Activated naive CD4-positive, alpha-beta T cell treated with anti-CD3 and anti-CD28 coated beads, Interleukin-2, amount 10 ng/mL, durations not matched to agents 7 days and 5 days (primary cell): ENCODE data around the gene RNU6-9.

ENCODE experiments used
- CTCF ChIA-PET: fragments of 350-600 bp; sonication (Branson Sonifier 250); formaldehyde crosslinking; loops from one replicate; lab custom pipeline; 2021; ENCODE audit warnings: antibody characterized with exemption; lab: Charles Lee
- DNase-seq: peaks from one replicate; pipeline ENCODE4 v3.0.0-alpha.2; 2020
- H3K27ac Mint-ChIP-seq: one replicate; pipeline ENCODE4 v1.8.0; 2021; ENCODE audit warnings: mild to moderate bottlenecking, moderate library complexity, mixed read lengths
- H3K27me3 Mint-ChIP-seq: one replicate; pipeline ENCODE4 v1.8.0; 2021; ENCODE audit warnings: mild to moderate bottlenecking, mixed read lengths
- H3K36me3 Mint-ChIP-seq: one replicate; pipeline ENCODE4 v1.8.0; 2021; ENCODE audit warnings: mixed read lengths
- H3K4me1 Mint-ChIP-seq: one replicate; pipeline ENCODE4 v1.8.0; 2021; ENCODE audit warnings: mixed read lengths
- H3K4me3 Mint-ChIP-seq: one replicate; pipeline ENCODE4 v1.8.0; 2021; ENCODE audit warnings: mild to moderate bottlenecking, moderate library complexity, mixed read lengths
- H3K9me3 Mint-ChIP-seq: one replicate; pipeline ENCODE4 v1.8.0; 2021; ENCODE audit warnings: mixed read lengths

RNU6-9 gene

GRCh38 chr19:855142-855541, 38.1 kb upstream of the RNU6-9 start:
- Mint-ChIP-seq H3K9me3 (no peaks in the 10 kb centered on the region), H3K27ac (no peak overlapping the region), H3K27me3 (peaks cover 72% of the 10 kb centered on the region), H3K36me3 (no peaks in the 10 kb centered on the region), H3K4me1 (peaks cover 16% of the 10 kb centered on the region), H3K4me3 (no peak overlapping the region)
- CTCF ChIA-PET, result interaction anchor here (1.6 kb wide), 1 partner anchor 127 kb away, joined by 4 read pairs; no protein-coding TSS in a partner anchor
- no peak for DNase-seq

GRCh38 chr19:855566-856120, 37.6 kb upstream of the RNU6-9 start:
- Mint-ChIP-seq H3K27me3 (peaks cover 72% of the 10 kb centered on the region), H3K36me3 (no peaks in the 10 kb centered on the region)
- CTCF ChIA-PET, result interaction anchor here (1.1 to 1.6 kb wide), 4 partner anchors 68 to 212 kb away, joined by 3 to 8 read pairs (median 4); no protein-coding TSS in a partner anchor

GRCh38 chr19:858284-858683, 35.0 kb upstream of the RNU6-9 start:
- no peak overlapping the region for H3K27ac Mint-ChIP-seq
- H3K4me1 Mint-ChIP-seq, result peaks cover 24% of the 10 kb centered on the region
- CTCF ChIA-PET, result interaction anchor here (1.1 to 1.5 kb wide), 3 partner anchors 88 to 126 kb away, joined by 3 to 4 read pairs (median 3); partner anchors contain the start of gene WDR18

More at GRCh38 chr19:855566-856120, 37.6 kb upstream of the RNU6-9 start:
- H3K4me1 Mint-ChIP-seq, result peaks cover 16% of the 10 kb centered on the region
- no peaks in the 10 kb centered on the region for H3K9me3 Mint-ChIP-seq
- no peak overlapping the region for H3K27ac Mint-ChIP-seq
- H3K4me3 Mint-ChIP-seq, result no peak overlapping the region
- no peak for DNase-seq

GRCh38 chr19:858868-859843, 34.1 kb upstream of the RNU6-9 start, which contains the start of gene CFD:
Gene CFD, plus strand, starts transcription at chr19:859664. Its CDS starts 26 bp downstream, at chr19:859690.
- no peaks in the 10 kb centered on the region for H3K36me3 Mint-ChIP-seq
- H3K27me3 Mint-ChIP-seq, result peaks cover 54% of the 10 kb centered on the region
- H3K4me1 Mint-ChIP-seq, result peaks cover 30% of the 10 kb centered on the region
- no peak for DNase-seq
- H3K27ac Mint-ChIP-seq, result no peak within 1 kb of the TSS
- CTCF ChIA-PET, result interaction anchor here (0.7 to 1.3 kb wide), 3 partner anchors 86 to 125 kb away, joined by 3 read pairs; partner anchors contain the start of gene WDR18
- H3K9me3 Mint-ChIP-seq, result no peaks in the 10 kb centered on the region
- H3K4me3 Mint-ChIP-seq, result peak within 1 kb of the TSS; percentile 47

More at GRCh38 chr19:858284-858683, 35.0 kb upstream of the RNU6-9 start:
- no peak for DNase-seq
- H3K27me3 Mint-ChIP-seq, result peaks cover 59% of the 10 kb centered on the region
- H3K36me3 Mint-ChIP-seq, result no peaks in the 10 kb centered on the region
- H3K9me3 Mint-ChIP-seq, result no peaks in the 10 kb centered on the region
- H3K4me3 Mint-ChIP-seq, result no peak overlapping the region

GRCh38 chr19:861141-861755, 32.0 kb upstream of the RNU6-9 start:
- H3K9me3 Mint-ChIP-seq, result no peaks in the 10 kb centered on the region
- CTCF ChIA-PET, result no interaction called here
- H3K4me3 Mint-ChIP-seq, result no peak overlapping the region
- no peak for DNase-seq
- peaks cover 33% of the 10 kb centered on the region for H3K4me1 Mint-ChIP-seq
- peaks cover 46% of the 10 kb centered on the region for H3K27me3 Mint-ChIP-seq
- peaks cover 2% of the 10 kb centered on the region for H3K36me3 Mint-ChIP-seq
- H3K27ac Mint-ChIP-seq, result no peak overlapping the region

- no peak overlapping the region for H3K27ac Mint-ChIP-seq
- peaks cover 32% of the 10 kb centered on the region for H3K4me1 Mint-ChIP-seq
- peaks cover 2% of the 10 kb centered on the region for H3K36me3 Mint-ChIP-seq
- H3K4me3 Mint-ChIP-seq, result peak overlapping the region; percentile 57
- peaks cover 46% of the 10 kb centered on the region for H3K27me3 Mint-ChIP-seq
- no peaks in the 10 kb centered on the region for H3K9me3 Mint-ChIP-seq
- CTCF ChIA-PET, result interaction anchor here (2.1 to 2.5 kb wide), 3 partner anchors 17 to 122 kb away, joined by 8 to 24 read pairs (median 14); partner anchors contain the start of genes KISS1R and WDR18
- DNase-seq, result peak; percentile 81
Observed at GRCh38 chr19:861756-862580, 31.3 kb upstream of the RNU6-9 start.

- CTCF ChIA-PET, result interaction anchor here (0.9 to 2.5 kb wide), 8 partner anchors 16 to 134 kb away, joined by 4 to 24 read pairs (median 8); partner anchors contain the start of genes KISS1R and WDR18
- Mint-ChIP-seq H3K27ac (peak overlapping the region; percentile 92), H3K4me1 (peaks cover 29% of the 10 kb centered on the region), H3K27me3 (peaks cover 43% of the 10 kb centered on the region), H3K36me3 (peaks cover 6% of the 10 kb centered on the region), H3K9me3 (no peaks in the 10 kb centered on the region), H3K4me3 (peak overlapping the region; percentile 67)
- peak; percentile 88 for DNase-seq
Observed at GRCh38 chr19:862581-863314, 30.5 kb upstream of the RNU6-9 start.

GRCh38 chr19:863315-863620, 30.0 kb upstream of the RNU6-9 start:
- H3K4me1 Mint-ChIP-seq, result peaks cover 28% of the 10 kb centered on the region
- DNase-seq, result no peak
- peaks cover 6% of the 10 kb centered on the region for H3K36me3 Mint-ChIP-seq
- peaks cover 38% of the 10 kb centered on the region for H3K27me3 Mint-ChIP-seq
- peak overlapping the region; percentile 67 for H3K4me3 Mint-ChIP-seq
- CTCF ChIA-PET, result interaction anchor here (0.6 to 2.5 kb wide), 23 partner anchors 16 to 351 kb away, joined by 3 to 24 read pairs (median 4); partner anchors contain the start of genes KISS1R, MED16, RNU6-9 and WDR18
- peak overlapping the region; percentile 92 for H3K27ac Mint-ChIP-seq
- no peaks in the 10 kb centered on the region for H3K9me3 Mint-ChIP-seq

GRCh38 chr19:866769-867300, 26.4 kb upstream of the RNU6-9 start:
- Mint-ChIP-seq H3K27ac (no peak overlapping the region), H3K27me3 (peaks cover 7% of the 10 kb centered on the region), H3K4me3 (no peak overlapping the region)

GRCh38 chr19:867301-867793, 25.9 kb upstream of the RNU6-9 start:
- Mint-ChIP-seq H3K36me3 (peaks cover 23% of the 10 kb centered on the region), H3K4me1 (peaks cover 29% of the 10 kb centered on the region), H3K27me3 (peaks cover 5% of the 10 kb centered on the region), H3K4me3 (no peak overlapping the region), H3K27ac (peak overlapping the region; percentile 20), H3K9me3 (no peaks in the 10 kb centered on the region)
- CTCF ChIA-PET, result no interaction called here
- no peak for DNase-seq

More at GRCh38 chr19:866769-867300, 26.4 kb upstream of the RNU6-9 start:
- no peak for DNase-seq
- Mint-ChIP-seq H3K36me3 (peaks cover 23% of the 10 kb centered on the region), H3K9me3 (no peaks in the 10 kb centered on the region), H3K4me1 (peaks cover 24% of the 10 kb centered on the region)
- CTCF ChIA-PET, result no interaction called here

GRCh38 chr19:867855-868457, 25.3 kb upstream of the RNU6-9 start:
- CTCF ChIA-PET, result no interaction called here
- Mint-ChIP-seq H3K9me3 (no peaks in the 10 kb centered on the region), H3K36me3 (peaks cover 26% of the 10 kb centered on the region), H3K4me3 (no peak overlapping the region), H3K4me1 (peaks cover 28% of the 10 kb centered on the region), H3K27ac (no peak overlapping the region), H3K27me3 (no peaks in the 10 kb centered on the region)
- DNase-seq, result no peak
